Activated CD4-positive, alpha-beta T cell treated with anti-CD3 and anti-CD28 coated beads, Interleukin-2, amount 50 U/mL, for 24 hours (primary cell): ENCODE measurements around the gene TXNRD1.
"Not testable (repeated sequence)": the region's sequence is repeated elsewhere in the genome, so short reads cannot be mapped to it uniquely, and the experiment has no call there.

Source experiments
- DNase-seq, 2 donors: peaks; one replicate each; pipeline ENCODE4 v3.0.0-alpha.2; 2020; ENCODE audit warnings: low read depth in 1 of 2, low spot score in 1 of 2

TXNRD1 gene

GRCh38 chr12:104190641-104191176, 24.9 kb upstream of the TXNRD1 start:
- DNase-seq = no peak

DNA sequence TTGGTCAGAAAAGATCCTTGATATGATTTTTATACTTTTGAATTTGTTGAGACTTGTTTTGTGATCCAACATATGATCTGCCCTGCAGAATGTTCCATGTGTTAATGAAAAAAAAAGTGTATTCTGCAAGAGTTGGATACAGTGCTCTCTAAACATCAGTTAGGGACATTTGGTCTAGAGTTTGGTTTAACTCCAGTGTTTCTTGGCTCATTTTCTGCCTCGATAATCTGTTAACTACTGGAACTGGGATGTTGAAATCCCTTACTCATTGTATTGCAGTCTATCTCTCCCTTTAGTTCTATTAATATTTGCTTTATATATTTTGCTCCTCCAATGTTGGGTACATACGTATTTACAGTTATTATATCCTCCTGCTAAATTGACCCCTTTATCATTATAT, 18.3 kb upstream of the TXNRD1 start:
- no peak for DNase-seq

- no peak for DNase-seq
These were observed 15.6 kb upstream of the TXNRD1 start for GRCh38 chr12:104199964-104200363.

- DNase-seq = peak; percentile 5 to 40
These were observed 14.2 kb upstream of the TXNRD1 start for GRCh38 chr12:104201238-104202001.

DNA sequence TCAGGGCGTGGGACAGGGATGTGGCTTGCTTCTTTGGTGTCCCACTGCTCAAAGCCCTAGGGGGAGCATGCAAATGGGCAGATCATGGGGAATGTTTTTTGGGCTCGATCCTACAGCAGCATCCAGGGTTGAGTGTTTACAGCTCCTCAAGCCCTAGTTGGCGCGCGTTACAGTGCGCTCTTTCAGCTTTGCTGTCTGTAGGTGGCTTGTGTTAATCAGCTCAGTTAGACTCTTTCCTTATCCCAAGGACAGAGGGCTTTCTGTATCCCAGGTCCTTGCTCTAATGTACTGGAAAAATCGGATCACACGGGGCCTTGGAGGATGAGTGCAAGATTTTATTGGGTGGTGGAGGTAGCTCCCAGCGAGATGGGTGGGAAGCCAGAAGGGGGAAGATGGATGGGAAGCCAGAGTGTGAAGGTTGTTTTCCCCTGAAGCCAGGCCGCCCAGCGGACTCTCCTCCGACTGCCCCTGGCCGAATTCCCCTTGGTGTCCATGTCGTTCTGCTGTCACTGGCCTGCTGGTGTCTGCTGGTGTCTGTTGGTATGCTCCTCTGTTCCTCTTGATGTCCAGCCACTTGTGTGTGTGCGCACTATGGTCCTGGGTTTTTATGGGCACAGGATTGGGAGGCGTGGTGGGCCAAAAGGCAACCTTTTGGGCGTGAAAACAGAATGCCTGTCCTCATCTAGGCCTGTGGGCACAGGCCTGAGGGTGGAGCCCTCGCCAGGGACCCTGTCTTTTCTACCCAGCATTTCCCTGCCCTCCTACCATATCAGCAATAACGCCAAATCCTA, 10.7 kb upstream of the TXNRD1 start:
- DNase-seq = no peak

- DNase-seq = no peak
These were observed 8.0 kb upstream of the TXNRD1 start for GRCh38 chr12:104207416-104208205.

DNA sequence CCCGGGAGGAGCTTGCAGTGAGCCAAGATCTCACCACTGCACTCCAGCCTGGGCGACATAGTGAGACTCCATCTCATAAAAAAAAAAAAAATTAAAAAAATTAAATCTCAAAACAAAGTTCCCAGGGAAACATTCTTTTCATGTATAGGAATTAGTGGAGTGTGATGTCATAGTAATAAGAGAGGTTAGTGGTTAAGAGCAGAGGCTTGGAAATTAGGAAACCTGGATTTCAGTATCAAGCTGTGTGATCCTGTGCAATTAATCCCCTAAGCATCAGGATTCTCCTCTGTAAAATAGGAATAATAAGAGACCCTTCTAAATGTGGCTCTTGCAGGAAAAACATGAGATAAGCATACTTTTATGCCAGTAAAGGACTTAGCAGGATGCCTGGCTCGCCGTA, 3.1 kb upstream of the TXNRD1 start:
- no peak for DNase-seq

DNA sequence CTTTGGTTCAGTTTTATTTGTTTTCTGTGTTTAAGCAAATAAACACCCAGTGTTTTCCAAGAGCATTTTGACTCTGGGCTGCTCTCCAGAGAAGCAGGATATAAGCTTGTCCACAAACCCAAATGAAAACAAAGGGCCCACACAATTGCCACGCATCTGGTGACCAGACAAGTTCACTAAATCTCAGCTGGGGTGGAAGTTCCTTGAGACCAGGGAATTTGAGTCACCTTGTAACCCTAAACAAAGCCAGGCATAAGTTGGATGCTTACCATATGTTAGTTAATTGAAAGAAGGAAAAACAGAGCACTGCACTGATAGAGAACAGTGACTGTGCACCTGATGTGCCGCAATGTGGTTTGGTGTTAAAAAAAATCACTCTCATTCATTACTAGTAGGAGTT, 1.6 kb upstream of the TXNRD1 start:
- no peak for DNase-seq

GRCh38 chr12:104216521-104216924, 944 bp downstream of the TXNRD1 start:
- DNase-seq = no peak

DNA sequence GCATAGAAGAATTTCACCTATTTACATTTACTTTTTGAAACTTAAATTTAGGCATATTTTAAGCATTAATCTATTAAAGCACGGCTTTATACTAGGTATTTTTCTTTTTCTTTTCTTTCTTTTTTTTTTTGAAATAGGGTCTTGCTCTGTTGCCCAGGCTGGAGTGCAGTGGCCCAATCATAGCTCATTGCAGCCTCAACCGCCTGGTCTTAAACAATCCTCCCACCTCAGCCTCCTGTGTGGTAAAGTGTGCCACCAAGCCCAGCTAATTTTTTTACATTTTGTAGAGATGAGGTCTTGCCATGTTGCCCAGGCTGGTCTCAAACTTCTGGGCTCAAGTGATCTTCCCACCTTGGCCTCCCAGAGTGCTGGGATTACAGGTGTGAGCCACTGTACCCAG, 2.9 kb downstream of the TXNRD1 start:
- not testable (repeated sequence) for DNase-seq

GRCh38 chr12:104218935-104219334, 3.4 kb downstream of the TXNRD1 start:
- no peak for DNase-seq

GRCh38 chr12:104219361-104219892, 3.8 kb downstream of the TXNRD1 start:
- DNase-seq = no peak

DNA sequence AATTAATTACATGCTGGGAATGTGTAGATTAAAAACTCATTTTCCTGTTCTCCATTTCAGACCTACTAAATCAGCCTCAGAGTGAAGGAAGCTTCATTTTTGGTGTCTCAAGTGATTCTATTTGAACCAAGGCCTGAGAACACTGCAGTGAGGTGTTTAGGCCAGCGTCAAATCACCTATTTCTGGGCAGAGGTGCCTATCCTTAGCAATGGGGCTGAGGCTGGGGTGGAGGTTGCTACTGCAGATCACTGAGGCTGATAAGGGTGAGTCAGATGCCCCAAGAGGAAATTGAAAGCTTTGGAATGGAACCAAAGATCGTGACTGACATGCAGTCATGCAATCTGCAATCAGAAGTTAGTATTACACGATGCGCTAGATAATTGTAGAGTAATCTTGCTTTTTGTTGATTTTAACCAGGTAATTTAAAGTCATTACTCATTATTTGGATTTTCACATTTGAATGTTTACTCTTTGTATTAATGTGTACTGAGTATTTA, 4.4 kb downstream of the TXNRD1 start:
- DNase-seq = peak; percentile 16 to 66

DNA sequence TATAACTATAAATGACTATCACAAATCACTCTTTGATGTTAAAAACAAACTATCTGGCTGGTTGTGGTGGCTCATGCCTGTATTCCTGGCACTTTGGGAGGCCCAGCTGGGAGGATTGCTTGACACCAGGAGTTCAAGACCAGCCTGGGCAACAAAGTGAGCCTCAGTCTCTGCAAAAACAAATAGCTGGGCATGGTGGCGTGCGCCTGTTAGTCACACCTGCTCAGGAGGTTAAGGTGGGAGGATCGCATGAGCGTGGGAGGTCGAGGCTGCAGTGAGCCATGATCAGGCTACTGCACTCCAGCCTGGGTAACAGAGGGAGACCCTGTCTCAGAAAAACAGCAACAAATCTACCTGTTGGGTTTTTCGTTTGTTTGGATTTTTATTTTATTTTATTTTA, 5.4 kb downstream of the TXNRD1 start:
- DNase-seq = no peak

DNA sequence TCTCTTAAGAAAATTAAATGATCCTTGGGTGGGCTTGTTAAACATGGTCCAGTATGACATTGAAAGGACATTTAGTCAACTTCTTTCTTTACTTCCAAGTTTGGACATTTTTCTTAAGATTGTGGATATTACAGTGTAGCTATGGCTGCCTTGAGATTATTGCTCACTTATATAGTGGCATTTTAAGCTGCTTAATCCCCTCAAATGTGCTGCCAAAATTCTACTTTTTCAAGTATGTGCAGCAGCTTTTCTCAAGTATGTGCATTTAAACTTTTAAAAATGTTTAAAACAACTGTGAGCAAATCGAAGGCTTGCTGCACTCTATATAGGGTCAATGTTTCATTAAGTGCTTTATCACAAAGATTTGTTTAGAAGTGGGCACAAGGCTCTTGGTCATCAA, 7.4 kb downstream of the TXNRD1 start:
- DNase-seq = no peak

GRCh38 chr12:104223712-104224111, 8.1 kb downstream of the TXNRD1 start:
- DNase-seq = no peak

GRCh38 chr12:104226672-104227071, 11.1 kb downstream of the TXNRD1 start:
- DNase-seq = no peak

DNA sequence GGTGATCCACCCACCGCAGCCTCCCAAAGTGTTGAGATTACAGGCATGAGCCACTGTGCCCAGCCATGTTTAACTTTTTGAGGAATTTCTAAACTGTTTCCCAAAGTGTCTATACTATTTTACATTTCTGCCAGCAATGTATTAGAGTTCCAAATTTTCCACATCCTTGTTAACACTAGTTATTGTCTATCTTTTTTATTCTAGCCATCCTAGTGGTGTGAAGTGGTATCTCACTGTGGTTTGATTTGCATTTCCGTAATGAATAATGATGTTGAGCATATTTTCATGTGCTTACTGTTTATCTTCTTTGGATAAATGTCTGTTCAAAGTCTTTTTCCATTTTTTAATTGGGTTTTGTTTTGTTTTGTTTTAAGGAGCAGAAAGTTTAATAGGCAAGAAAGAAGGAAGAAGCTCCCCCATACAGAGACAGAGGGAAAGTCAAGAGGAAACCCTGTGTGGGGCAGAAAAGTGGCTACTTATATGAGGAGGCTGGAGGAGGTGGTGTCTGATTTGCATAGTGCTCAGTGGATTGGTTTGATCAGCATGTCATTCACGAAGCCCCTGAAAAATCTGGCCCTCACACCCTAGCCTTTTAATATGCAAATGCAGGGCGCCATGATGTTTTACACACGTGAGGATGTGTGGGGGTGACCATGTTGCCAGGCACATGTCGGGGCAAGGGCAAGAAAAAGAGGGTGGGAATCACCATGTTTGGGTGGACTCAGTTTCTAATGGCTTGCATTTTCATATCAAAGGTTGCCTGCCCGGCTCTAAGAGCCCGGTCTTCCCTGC, 14.9 kb downstream of the TXNRD1 start:
- DNase-seq = no peak

- DNase-seq = no peak
These were observed 17.2 kb downstream of the TXNRD1 start for GRCh38 chr12:104232609-104233280.
